ENCODE measurements around the gene UBE2B. TPM values are rescaled to one million over a fixed set of nuclear protein-coding genes. Genes with fewer than 3 reads are reported as not detected.

The UBE2B gene
- total and polyA plus RNA-seq, 2 experiments from 2014 or later: 19.3 to 184 TPM

DNA sequence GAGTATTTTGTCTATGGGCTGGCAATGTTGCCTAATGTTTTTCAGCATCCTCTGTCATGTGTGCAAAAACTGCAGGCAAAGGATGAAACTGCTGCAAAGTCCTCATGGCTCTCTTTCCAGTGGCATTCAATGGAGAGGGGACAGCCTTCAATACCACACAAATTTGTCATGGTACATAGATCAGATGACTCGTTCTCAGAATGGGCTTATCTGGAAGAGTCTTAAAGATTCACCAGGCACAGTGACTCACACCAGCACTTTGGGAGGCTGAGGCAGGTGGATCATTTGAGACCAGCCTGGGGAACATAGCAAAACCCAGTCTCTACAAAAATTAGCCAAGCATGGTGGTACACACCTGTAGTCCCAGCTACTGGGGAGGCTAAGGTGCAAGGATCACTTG lies 35.0 kb downstream of the UBE2B start:
- H4K20me1 ChIP-seq (replicated peaks; ENCODE audit: insufficient read depth): no peaks in the 10 kb centered on the region; the same call in 1 of the 2 replicates
- ATAC-seq (no peak), DNase-seq (ENCODE audit: low spot score) (no peak)
- no peaks in the 10 kb centered on the region for H3K27me3 ChIP-seq (ENCODE audit: insufficient read depth)
- H3K9me2 ChIP-seq (ENCODE audit: insufficient read depth): no peaks in the 10 kb centered on the region
- no peak overlapping the region for H2AFZ ChIP-seq
- peaks cover 11% of the 10 kb centered on the region for H3K4me1 ChIP-seq (ENCODE audit: insufficient read depth)
- H3K4me2 ChIP-seq: no peak overlapping the region
- H3K4me3 ChIP-seq: no peak overlapping the region
- Mint-ChIP-seq H3K9me3 (no peaks in the 10 kb centered on the region; the same call in 2 of the 3 replicates), H3K27me3 (ENCODE audit: insufficient read depth, low read depth, poor library complexity) (peaks cover 14% of the 10 kb centered on the region), H3K27ac (no peak overlapping the region), H3K36me3 (ENCODE audit: low read depth) (peaks cover 36% of the 10 kb centered on the region), H3K4me3 (no peak overlapping the region), H3K4me1 (peaks cover 7% of the 10 kb centered on the region)
- 0 out of 2 replicates have a peak, but pooled peaks cover 6% of the 10 kb centered on the region for H3K36me3 ChIP-seq (ENCODE audit: insufficient read depth)
- TF ChIP-seq EZH2 (IDR thresholded peaks at IDR 0.05; ENCODE audit: low read depth, unreplicated experiment) (no peak), CREB1 (CRISPR knock-in tag; IDR thresholded peaks at IDR 0.05; ENCODE audit: low read depth) (no peak), JUNB (IDR thresholded peaks at IDR 0.05; ENCODE audit: unreplicated experiment) (no peak), STAT1 (IDR thresholded peaks at IDR 0.05; ENCODE audit: unreplicated experiment) (no peak), POLR2AphosphoS5 (IDR thresholded peaks at IDR 0.05; ENCODE audit: low read depth) (no peak)
- TF ChIP-seq, protein P1, sequence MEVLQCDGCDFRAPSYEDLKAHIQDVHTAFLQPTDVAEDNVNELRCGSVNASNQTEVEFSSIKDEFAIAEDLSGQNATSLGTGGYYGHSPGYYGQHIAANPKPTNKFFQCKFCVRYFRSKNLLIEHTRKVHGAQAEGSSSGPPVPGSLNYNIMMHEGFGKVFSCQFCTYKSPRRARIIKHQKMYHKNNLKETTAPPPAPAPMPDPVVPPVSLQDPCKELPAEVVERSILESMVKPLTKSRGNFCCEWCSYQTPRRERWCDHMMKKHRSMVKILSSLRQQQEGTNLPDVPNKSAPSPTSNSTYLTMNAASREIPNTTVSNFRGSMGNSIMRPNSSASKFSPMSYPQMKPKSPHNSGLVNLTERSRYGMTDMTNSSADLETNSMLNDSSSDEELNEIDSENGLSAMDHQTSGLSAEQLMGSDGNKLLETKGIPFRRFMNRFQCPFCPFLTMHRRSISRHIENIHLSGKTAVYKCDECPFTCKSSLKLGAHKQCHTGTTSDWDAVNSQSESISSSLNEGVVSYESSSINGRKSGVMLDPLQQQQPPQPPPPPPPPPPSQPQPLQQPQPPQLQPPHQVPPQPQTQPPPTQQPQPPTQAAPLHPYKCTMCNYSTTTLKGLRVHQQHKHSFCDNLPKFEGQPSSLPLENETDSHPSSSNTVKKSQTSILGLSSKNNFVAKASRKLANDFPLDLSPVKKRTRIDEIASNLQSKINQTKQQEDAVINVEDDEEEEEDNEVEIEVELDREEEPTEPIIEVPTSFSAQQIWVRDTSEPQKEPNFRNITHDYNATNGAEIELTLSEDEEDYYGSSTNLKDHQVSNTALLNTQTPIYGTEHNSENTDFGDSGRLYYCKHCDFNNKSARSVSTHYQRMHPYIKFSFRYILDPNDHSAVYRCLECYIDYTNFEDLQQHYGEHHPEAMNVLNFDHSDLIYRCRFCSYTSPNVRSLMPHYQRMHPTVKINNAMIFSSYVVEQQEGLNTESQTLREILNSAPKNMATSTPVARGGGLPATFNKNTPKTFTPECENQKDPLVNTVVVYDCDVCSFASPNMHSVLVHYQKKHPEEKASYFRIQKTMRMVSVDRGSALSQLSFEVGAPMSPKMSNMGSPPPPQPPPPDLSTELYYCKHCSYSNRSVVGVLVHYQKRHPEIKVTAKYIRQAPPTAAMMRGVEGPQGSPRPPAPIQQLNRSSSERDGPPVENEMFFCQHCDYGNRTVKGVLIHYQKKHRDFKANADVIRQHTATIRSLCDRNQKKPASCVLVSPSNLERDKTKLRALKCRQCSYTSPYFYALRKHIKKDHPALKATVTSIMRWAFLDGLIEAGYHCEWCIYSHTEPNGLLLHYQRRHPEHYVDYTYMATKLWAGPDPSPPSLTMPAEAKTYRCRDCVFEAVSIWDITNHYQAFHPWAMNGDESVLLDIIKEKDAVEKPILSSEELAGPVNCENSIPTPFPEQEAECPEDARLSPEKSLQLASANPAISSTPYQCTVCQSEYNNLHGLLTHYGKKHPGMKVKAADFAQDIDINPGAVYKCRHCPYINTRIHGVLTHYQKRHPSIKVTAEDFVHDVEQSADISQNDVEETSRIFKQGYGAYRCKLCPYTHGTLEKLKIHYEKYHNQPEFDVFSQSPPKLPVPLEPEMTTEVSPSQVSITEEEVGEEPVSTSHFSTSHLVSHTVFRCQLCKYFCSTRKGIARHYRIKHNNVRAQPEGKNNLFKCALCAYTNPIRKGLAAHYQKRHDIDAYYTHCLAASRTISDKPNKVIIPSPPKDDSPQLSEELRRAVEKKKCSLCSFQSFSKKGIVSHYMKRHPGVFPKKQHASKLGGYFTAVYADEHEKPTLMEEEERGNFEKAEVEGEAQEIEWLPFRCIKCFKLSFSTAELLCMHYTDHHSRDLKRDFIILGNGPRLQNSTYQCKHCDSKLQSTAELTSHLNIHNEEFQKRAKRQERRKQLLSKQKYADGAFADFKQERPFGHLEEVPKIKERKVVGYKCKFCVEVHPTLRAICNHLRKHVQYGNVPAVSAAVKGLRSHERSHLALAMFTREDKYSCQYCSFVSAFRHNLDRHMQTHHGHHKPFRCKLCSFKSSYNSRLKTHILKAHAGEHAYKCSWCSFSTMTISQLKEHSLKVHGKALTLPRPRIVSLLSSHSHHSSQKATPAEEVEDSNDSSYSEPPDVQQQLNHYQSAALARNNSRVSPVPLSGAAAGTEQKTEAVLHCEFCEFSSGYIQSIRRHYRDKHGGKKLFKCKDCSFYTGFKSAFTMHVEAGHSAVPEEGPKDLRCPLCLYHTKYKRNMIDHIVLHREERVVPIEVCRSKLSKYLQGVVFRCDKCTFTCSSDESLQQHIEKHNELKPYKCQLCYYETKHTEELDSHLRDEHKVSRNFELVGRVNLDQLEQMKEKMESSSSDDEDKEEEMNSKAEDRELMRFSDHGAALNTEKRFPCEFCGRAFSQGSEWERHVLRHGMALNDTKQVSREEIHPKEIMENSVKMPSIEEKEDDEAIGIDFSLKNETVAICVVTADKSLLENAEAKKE (CRISPR knock-in tag; IDR thresholded peaks at IDR 0.05): no peak
- TF ChIP-seq, protein P2, sequence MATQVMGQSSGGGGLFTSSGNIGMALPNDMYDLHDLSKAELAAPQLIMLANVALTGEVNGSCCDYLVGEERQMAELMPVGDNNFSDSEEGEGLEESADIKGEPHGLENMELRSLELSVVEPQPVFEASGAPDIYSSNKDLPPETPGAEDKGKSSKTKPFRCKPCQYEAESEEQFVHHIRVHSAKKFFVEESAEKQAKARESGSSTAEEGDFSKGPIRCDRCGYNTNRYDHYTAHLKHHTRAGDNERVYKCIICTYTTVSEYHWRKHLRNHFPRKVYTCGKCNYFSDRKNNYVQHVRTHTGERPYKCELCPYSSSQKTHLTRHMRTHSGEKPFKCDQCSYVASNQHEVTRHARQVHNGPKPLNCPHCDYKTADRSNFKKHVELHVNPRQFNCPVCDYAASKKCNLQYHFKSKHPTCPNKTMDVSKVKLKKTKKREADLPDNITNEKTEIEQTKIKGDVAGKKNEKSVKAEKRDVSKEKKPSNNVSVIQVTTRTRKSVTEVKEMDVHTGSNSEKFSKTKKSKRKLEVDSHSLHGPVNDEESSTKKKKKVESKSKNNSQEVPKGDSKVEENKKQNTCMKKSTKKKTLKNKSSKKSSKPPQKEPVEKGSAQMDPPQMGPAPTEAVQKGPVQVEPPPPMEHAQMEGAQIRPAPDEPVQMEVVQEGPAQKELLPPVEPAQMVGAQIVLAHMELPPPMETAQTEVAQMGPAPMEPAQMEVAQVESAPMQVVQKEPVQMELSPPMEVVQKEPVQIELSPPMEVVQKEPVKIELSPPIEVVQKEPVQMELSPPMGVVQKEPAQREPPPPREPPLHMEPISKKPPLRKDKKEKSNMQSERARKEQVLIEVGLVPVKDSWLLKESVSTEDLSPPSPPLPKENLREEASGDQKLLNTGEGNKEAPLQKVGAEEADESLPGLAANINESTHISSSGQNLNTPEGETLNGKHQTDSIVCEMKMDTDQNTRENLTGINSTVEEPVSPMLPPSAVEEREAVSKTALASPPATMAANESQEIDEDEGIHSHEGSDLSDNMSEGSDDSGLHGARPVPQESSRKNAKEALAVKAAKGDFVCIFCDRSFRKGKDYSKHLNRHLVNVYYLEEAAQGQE (IDR thresholded peaks at IDR 0.05; ENCODE audit: unreplicated experiment): no peak
- TF ChIP-seq, protein P3, sequence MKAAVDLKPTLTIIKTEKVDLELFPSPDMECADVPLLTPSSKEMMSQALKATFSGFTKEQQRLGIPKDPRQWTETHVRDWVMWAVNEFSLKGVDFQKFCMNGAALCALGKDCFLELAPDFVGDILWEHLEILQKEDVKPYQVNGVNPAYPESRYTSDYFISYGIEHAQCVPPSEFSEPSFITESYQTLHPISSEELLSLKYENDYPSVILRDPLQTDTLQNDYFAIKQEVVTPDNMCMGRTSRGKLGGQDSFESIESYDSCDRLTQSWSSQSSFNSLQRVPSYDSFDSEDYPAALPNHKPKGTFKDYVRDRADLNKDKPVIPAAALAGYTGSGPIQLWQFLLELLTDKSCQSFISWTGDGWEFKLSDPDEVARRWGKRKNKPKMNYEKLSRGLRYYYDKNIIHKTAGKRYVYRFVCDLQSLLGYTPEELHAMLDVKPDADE (IDR thresholded peaks at IDR 0.05): no peak
- H3K79me2 ChIP-seq (replicated peaks; ENCODE audit: insufficient read depth): peaks cover 47% of the 10 kb centered on the region
- peak overlapping the region; percentile 19; the same call in 1 of the 2 replicates for H3K27ac ChIP-seq (ENCODE audit: low read depth)
- H3F3A ChIP-seq (replicated peaks; ENCODE audit: low read depth): peaks cover 10% of the 10 kb centered on the region
